Caco-2 (cell line): ENCODE results near the gene PTMS. TPM values are rescaled to one million over a fixed set of nuclear protein-coding genes. Genes with fewer than 3 reads are reported as not detected.

ENCODE experiments used
- BruUV-seq: library from RNA; stranded (reverse); fragments of 400-500 nt; replicated peaks from 2 replicates; lab custom pipeline; 2021; lab: Mats Ljungman, UMichigan
- CTCF ChIA-PET: fragments of 300-600 bp; sonication (Branson Sonifier 250); formaldehyde crosslinking; loops from one replicate; lab custom pipeline; 2022; ENCODE audit warnings: antibody characterized with exemption; lab: Charles Lee
- POLR2A ChIA-PET: fragments of 300-600 bp; sonication (Branson Sonifier 250); formaldehyde crosslinking; loops from one replicate; lab custom pipeline; 2022; ENCODE audit warnings: antibody characterized with exemption; lab: Charles Lee
- DNase-seq, 2 experiments: peaks; one replicate each; pipeline versions ENCODE4 v3.0.0 to v3.0.0-alpha.2; 2020 to 2022
- H3K27me3 ChIP-seq: replicated peaks from 2 replicates; pipeline ENCODE4 v1.6.0; 2011; ENCODE audit warnings: low read length; ENCODE audit not compliant: control insufficient read depth, insufficient read depth
- H3K36me3 ChIP-seq: 2 replicates; pipeline ENCODE4 v1.5.1; 2011; ENCODE audit warnings: low read length; ENCODE audit not compliant: control insufficient read depth, insufficient read depth
- H3K4me1 ChIP-seq: fragments of 250-450 bp; sonication (Bioruptor Pico); 2 replicates; pipeline ENCODE4 v1.5.1; 2020; ENCODE audit warnings: mild to moderate bottlenecking
- H3K4me3 ChIP-seq: 2 replicates; pipeline ENCODE4 v1.5.1; 2011; ENCODE audit warnings: low read depth, mild to moderate bottlenecking, control low read depth, low read length
- H3K9me3 ChIP-seq: fragments of 250-450 bp; sonication (Bioruptor Pico); 2 replicates; pipeline ENCODE4 v1.5.1; 2020; ENCODE audit warnings: mild to moderate bottlenecking, moderate library complexity
- H3K27ac Mint-ChIP-seq: one replicate; pipeline ENCODE4 v1.8.0; 2022; ENCODE audit warnings: mixed read lengths; ENCODE audit not compliant: unreplicated experiment
- H3K27me3 Mint-ChIP-seq: one replicate; pipeline ENCODE4 v1.8.0; 2022; ENCODE audit warnings: mixed read lengths; ENCODE audit not compliant: insufficient read depth, unreplicated experiment
- H3K36me3 Mint-ChIP-seq: one replicate; pipeline ENCODE4 v1.8.0; 2022; ENCODE audit warnings: mild to moderate bottlenecking, mixed read lengths; ENCODE audit not compliant: insufficient read depth, unreplicated experiment
- H3K4me1 Mint-ChIP-seq: one replicate; pipeline ENCODE4 v1.8.0; 2022; ENCODE audit warnings: low read depth, mixed read lengths; ENCODE audit not compliant: unreplicated experiment
- H3K4me3 Mint-ChIP-seq: one replicate; pipeline ENCODE4 v1.8.0; 2022; ENCODE audit warnings: mild to moderate bottlenecking, moderate library complexity, mixed read lengths; ENCODE audit not compliant: unreplicated experiment
- H3K9me3 Mint-ChIP-seq: one replicate; pipeline ENCODE4 v1.8.0; 2022; ENCODE audit warnings: mixed read lengths; ENCODE audit not compliant: unreplicated experiment
- CTCF ChIP-seq, 2 experiments: fragments of 200-600 bp in 1 of 2; IDR thresholded peaks; 1 replicate in 1 of 2; 2 replicates in 1 of 2; pipeline versions ENCODE4 v1.5.1 to v1.8.0; 2011 to 2022; ENCODE audit warnings: antibody characterized with exemption in 1 of 2, control low read depth in 1 of 2, inconsistent platforms in 1 of 2, low read depth in 1 of 2, low read length in 1 of 2, mild to moderate bottlenecking in 1 of 2, moderate library complexity in 1 of 2; ENCODE audit not compliant: insufficient read depth in 1 of 2, severe bottlenecking in 1 of 2, unreplicated experiment in 1 of 2
- intact Hi-C: fragments of 100-400 bp; cut with micrococcal nuclease; formaldehyde crosslinking; loops from one replicate; pipeline ENCODE4 v1.10.0; 2022; ENCODE audit not compliant: unreplicated experiment
- total RNA-seq: library from RNA; stranded (reverse); gene quantifications from 2 replicates; pipeline ENCODE4 v1.2.3, GENCODE V29; 2022

PTMS gene
- total RNA-seq, 1 experiment from 2014 or later = 285 TPM

DNA sequence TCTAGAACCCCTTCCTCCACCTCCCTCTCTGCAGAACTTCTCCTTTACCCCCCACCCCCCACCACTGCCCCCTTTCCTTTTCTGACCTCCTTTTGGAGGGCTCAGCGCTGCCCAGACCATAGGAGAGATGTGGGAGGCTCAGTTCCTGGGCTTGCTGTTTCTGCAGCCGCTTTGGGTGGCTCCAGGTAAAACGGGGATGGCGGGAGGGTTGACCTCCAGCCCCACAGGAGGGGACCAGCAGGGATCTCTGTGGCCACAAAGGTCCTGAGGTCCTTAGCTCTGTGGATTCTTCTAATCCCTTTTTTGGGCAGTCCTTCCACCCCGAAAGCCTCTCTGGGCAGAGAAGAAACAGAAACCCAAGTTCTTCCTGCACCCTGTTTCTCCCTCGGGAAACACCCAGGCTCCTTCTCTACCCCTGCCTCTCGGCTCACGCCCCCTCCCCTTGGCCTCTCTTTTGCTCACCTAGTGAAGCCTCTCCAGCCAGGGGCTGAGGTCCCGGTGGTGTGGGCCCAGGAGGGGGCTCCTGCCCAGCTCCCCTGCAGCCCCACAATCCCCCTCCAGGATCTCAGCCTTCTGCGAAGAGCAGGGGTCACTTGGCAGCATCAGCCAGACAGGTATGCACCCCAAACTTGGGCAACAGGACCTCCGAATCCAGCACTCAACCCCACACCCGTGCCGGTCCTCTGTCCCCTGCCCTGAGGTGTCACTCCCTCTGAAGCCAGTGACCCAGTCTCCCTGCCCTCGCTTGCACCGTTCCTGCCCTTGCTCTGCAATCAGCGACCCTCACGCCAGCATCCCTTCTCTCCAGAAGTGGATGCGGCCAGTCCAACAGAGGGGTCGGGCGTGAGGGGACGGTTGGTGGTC is 6.8 kb downstream of the PTMS start:
- intact Hi-C loops = no loop called here
- Mint-ChIP-seq H3K27me3 (no peaks in the 10 kb centered on the region), H3K9me3 (no peaks in the 10 kb centered on the region), H3K27ac (no peak overlapping the region), H3K4me1 (peaks cover 49% of the 10 kb centered on the region), H3K36me3 (peaks cover 2% of the 10 kb centered on the region), H3K4me3 (no peak overlapping the region)
- no TSS peak for BruUV-seq
- H3K9me3 ChIP-seq = no peaks in the 10 kb centered on the region
- no peak for DNase-seq
- ChIA-PET POLR2A (no interaction called here), CTCF (interaction anchor here (1.9 kb wide), 1 partner anchor 20 kb away, joined by 9 read pairs; the partner anchor contains the start of gene MLF2)
- peaks cover 30% of the 10 kb centered on the region for H3K4me1 ChIP-seq
- no peak for TF ChIP-seq CTCF (IDR thresholded peaks at IDR 0.05; ENCODE audit: insufficient read depth in 1 of 2, low read depth in 1 of 2, low read length in 1 of 2, severe bottlenecking in 1 of 2, unreplicated experiment in 1 of 2)
- no peaks in the 10 kb centered on the region for H3K27me3 ChIP-seq
- no peak overlapping the region for H3K4me3 ChIP-seq
- H3K36me3 ChIP-seq = peaks cover 10% of the 10 kb centered on the region; the same call in 1 of the 2 replicates

GRCh38 chr12:6773590-6774351 is 7.6 kb downstream of the PTMS start:
- H3K36me3 Mint-ChIP-seq = no peaks in the 10 kb centered on the region
- Histone ChIP-seq H3K36me3 (peaks cover 10% of the 10 kb centered on the region; the same call in 1 of the 2 replicates), H3K9me3 (no peaks in the 10 kb centered on the region), H3K4me3 (no peak overlapping the region), H3K27me3 (no peaks in the 10 kb centered on the region), H3K4me1 (peaks cover 27% of the 10 kb centered on the region)
- no peaks in the 10 kb centered on the region for H3K9me3 Mint-ChIP-seq
- no peak for DNase-seq
- H3K4me1 Mint-ChIP-seq = peaks cover 49% of the 10 kb centered on the region
- TF ChIP-seq CTCF (IDR thresholded peaks at IDR 0.05; ENCODE audit: insufficient read depth in 1 of 2, low read depth in 1 of 2, low read length in 1 of 2, severe bottlenecking in 1 of 2, unreplicated experiment in 1 of 2) = no peak
- ChIA-PET CTCF (interaction anchor here (1.8 kb wide), 1 partner anchor 7 kb away, joined by 9 read pairs; the partner anchor contains the start of gene PTMS), POLR2A (interaction anchor here (0.6 kb wide), 1 partner anchor 34 kb away, joined by 12 read pairs; no protein-coding TSS in a partner anchor)
- no TSS peak for BruUV-seq
- H3K4me3 Mint-ChIP-seq = no peak overlapping the region
- intact Hi-C loops = no loop called here
- no peaks in the 10 kb centered on the region for H3K27me3 Mint-ChIP-seq
- H3K27ac Mint-ChIP-seq = no peak overlapping the region
